Measurements from ENCODE around the gene ITPK1. TPM values are rescaled to one million over a fixed set of nuclear protein-coding genes. Genes with fewer than 3 reads are reported as not detected.

Gene ITPK1
- total RNA-seq, 2 experiments from 2014 or later, result 17.8 to 34.7 TPM

- Histone ChIP-seq H3K9me2 (ENCODE audit: insufficient read depth, low read length) (no peaks in the 10 kb centered on the region), H3K36me3 (ENCODE audit: insufficient read depth, low read length) (no peaks in the 10 kb centered on the region), H3K79me2 (ENCODE audit: insufficient read depth, low read depth, low read length) (no peaks in the 10 kb centered on the region), H4K20me1 (ENCODE audit: insufficient read depth, low read length) (no peaks in the 10 kb centered on the region), H3K4me1 (ENCODE audit: insufficient read depth, low read length, poor library complexity, severe bottlenecking) (no peaks in the 10 kb centered on the region), H2AFZ (ENCODE audit: low read length) (no peak overlapping the region), H3K9me3 (ENCODE audit: low read length) (no peaks in the 10 kb centered on the region), H3K4me3 (ENCODE audit: low read depth, low read length, poor library complexity, severe bottlenecking) (no peak overlapping the region), H3K4me2 (ENCODE audit: low read length) (no peak overlapping the region), H3K27ac (ENCODE audit: low read depth, low read length, poor library complexity, severe bottlenecking) (no peak overlapping the region)
- POLR2A ChIA-PET, result no interaction called here
- TF ChIP-seq EZH2phosphoT487 (IDR thresholded peaks at IDR 0.05; ENCODE audit: borderline replicate concordance, low read depth, low read length), result no peak
- TF ChIP-seq CTCF (conservative IDR thresholded peaks at IDR 0.05; ENCODE audit: low read length), result no peak
- BruUV-seq (replicated peaks), result no TSS peak
- CTCF ChIA-PET (ENCODE audit: unreplicated experiment), result no interaction called here
- no peak for DNase-seq (ENCODE audit: low spot score)
- intact Hi-C loops (cut with micrococcal nuclease; ENCODE audit: unreplicated experiment), result no loop called here
Observed at GRCh38 chr14:92960706-92961566, 154.8 kb downstream of the ITPK1 start.

GRCh38 chr14:92959761-92960680, 155.7 kb downstream of the ITPK1 start:
- BruUV-seq (replicated peaks), result no TSS peak
- ChIA-PET CTCF (ENCODE audit: unreplicated experiment) (no interaction called here), POLR2A (no interaction called here)
- no peaks in the 10 kb centered on the region for H3K9me3 ChIP-seq (ENCODE audit: low read length)
- no peak overlapping the region for H2AFZ ChIP-seq (ENCODE audit: low read length)
- no peaks in the 10 kb centered on the region for H3K9me2 ChIP-seq (ENCODE audit: insufficient read depth, low read length)
- H3K4me3 ChIP-seq (ENCODE audit: low read depth, low read length, poor library complexity, severe bottlenecking), result no peak overlapping the region
- H3K27ac ChIP-seq (ENCODE audit: low read depth, low read length, poor library complexity, severe bottlenecking), result no peak overlapping the region
- TF ChIP-seq EZH2phosphoT487 (IDR thresholded peaks at IDR 0.05; ENCODE audit: borderline replicate concordance, low read depth, low read length) (no peak), CTCF (conservative IDR thresholded peaks at IDR 0.05; ENCODE audit: low read length) (no peak)
- no peak for DNase-seq (ENCODE audit: low spot score)
- H3K4me2 ChIP-seq (ENCODE audit: low read length), result no peak overlapping the region
- H3K36me3 ChIP-seq (ENCODE audit: insufficient read depth, low read length), result no peaks in the 10 kb centered on the region
- H3K4me1 ChIP-seq (ENCODE audit: insufficient read depth, low read length, poor library complexity, severe bottlenecking), result no peaks in the 10 kb centered on the region
- no peaks in the 10 kb centered on the region for H3K79me2 ChIP-seq (ENCODE audit: insufficient read depth, low read depth, low read length)
- no peaks in the 10 kb centered on the region for H4K20me1 ChIP-seq (ENCODE audit: insufficient read depth, low read length)
- intact Hi-C loops (cut with micrococcal nuclease; ENCODE audit: unreplicated experiment), result no loop called here

All from OCI-LY7 (cell line).